ENCODE results near the gene DEFB112. TPM values are rescaled to one million over a fixed set of nuclear protein-coding genes. Genes with fewer than 3 reads are reported as not detected.
A peak's percentile ranks its signal among the peaks of the same experiment; 100 is the strongest.

DEFB112 gene
- total and polyA plus RNA-seq, 2 experiments from 2014 or later = not detected

- Mint-ChIP-seq H3K9me3 (no peaks in the 10 kb centered on the region), H3K27me3 (ENCODE audit: insufficient read depth, low read depth, poor library complexity) (no peaks in the 10 kb centered on the region), H3K27ac (no peak overlapping the region), H3K36me3 (ENCODE audit: low read depth) (no peaks in the 10 kb centered on the region), H3K4me3 (no peak overlapping the region), H3K4me1 (peaks cover 8% of the 10 kb centered on the region; the same call in 1 of the 3 replicates)
- H3K4me2 ChIP-seq = no peak overlapping the region
- no peak overlapping the region for H3K4me3 ChIP-seq
- no peaks in the 10 kb centered on the region for H3K9me2 ChIP-seq (ENCODE audit: insufficient read depth)
- no peaks in the 10 kb centered on the region for H3K27me3 ChIP-seq (ENCODE audit: insufficient read depth)
- no peaks in the 10 kb centered on the region for H3F3A ChIP-seq (replicated peaks; ENCODE audit: low read depth)
- H3K79me2 ChIP-seq (replicated peaks; ENCODE audit: insufficient read depth) = no peaks in the 10 kb centered on the region
- ATAC-seq (no peak), DNase-seq (ENCODE audit: low spot score) (no peak)
- H3K36me3 ChIP-seq (ENCODE audit: insufficient read depth) = no peaks in the 10 kb centered on the region
- H3K4me1 ChIP-seq (ENCODE audit: insufficient read depth) = peaks cover 5% of the 10 kb centered on the region; the same call in 1 of the 2 replicates
- no peak overlapping the region; the same call in 1 of the 2 replicates for H2AFZ ChIP-seq
- TF ChIP-seq CREB1 (CRISPR knock-in tag; IDR thresholded peaks at IDR 0.05; ENCODE audit: low read depth) = no peak
- H4K20me1 ChIP-seq (replicated peaks; ENCODE audit: insufficient read depth) = no peaks in the 10 kb centered on the region
- no peak overlapping the region for H3K27ac ChIP-seq (ENCODE audit: low read depth)
These were observed 41.9 kb downstream of the DEFB112 start for GRCh38 chr6:50007819-50008218.

- H3K9me2 ChIP-seq (ENCODE audit: insufficient read depth) = no peaks in the 10 kb centered on the region
- no peaks in the 10 kb centered on the region for H3K36me3 Mint-ChIP-seq (ENCODE audit: low read depth)
- no peaks in the 10 kb centered on the region for H3K36me3 ChIP-seq (ENCODE audit: insufficient read depth)
- H3K4me3 Mint-ChIP-seq = no peak overlapping the region
- no peaks in the 10 kb centered on the region for H3K9me3 Mint-ChIP-seq
- no peaks in the 10 kb centered on the region for H4K20me1 ChIP-seq (replicated peaks; ENCODE audit: insufficient read depth)
- no peak overlapping the region for H3K4me3 ChIP-seq
- no peaks in the 10 kb centered on the region for H3K79me2 ChIP-seq (replicated peaks; ENCODE audit: insufficient read depth)
- no peak overlapping the region for H3K27ac ChIP-seq (ENCODE audit: low read depth)
- H3K27ac Mint-ChIP-seq = no peak overlapping the region
- DNase-seq (ENCODE audit: low spot score) = no peak
- no peak for ATAC-seq
- no peak overlapping the region for H3K4me2 ChIP-seq
- H3K4me1 ChIP-seq (ENCODE audit: insufficient read depth) = peaks cover 5% of the 10 kb centered on the region; the same call in 1 of the 2 replicates
- no peaks in the 10 kb centered on the region for H3K27me3 Mint-ChIP-seq (ENCODE audit: insufficient read depth, low read depth, poor library complexity)
- no peak for TF ChIP-seq ETS1 (IDR thresholded peaks at IDR 0.05)
- no peak for TF ChIP-seq NANOG (IDR thresholded peaks at IDR 0.05; ENCODE audit: borderline replicate concordance)
- TF ChIP-seq ZNF114 (CRISPR knock-in tag; IDR thresholded peaks at IDR 0.05) = no peak
- no peak for TF ChIP-seq ZNF462 (CRISPR knock-in tag; IDR thresholded peaks at IDR 0.05)
- no peak for TF ChIP-seq STAT1 (IDR thresholded peaks at IDR 0.05; ENCODE audit: unreplicated experiment)
- no peak for TF ChIP-seq CTCF (conservative IDR thresholded peaks at IDR 0.05; ENCODE audit: low read depth in 2 of 2)
- TF ChIP-seq EZH2 (IDR thresholded peaks at IDR 0.05; ENCODE audit: low read depth, unreplicated experiment) = no peak
- TF ChIP-seq REST (IDR thresholded peaks at IDR 0.05; ENCODE audit: unreplicated experiment) = no peak
- no peak for TF ChIP-seq CREB1 (CRISPR knock-in tag; IDR thresholded peaks at IDR 0.05; ENCODE audit: low read depth)
- no peaks in the 10 kb centered on the region for H3F3A ChIP-seq (replicated peaks; ENCODE audit: low read depth)
- peak overlapping the region; percentile 64; the same call in 1 of the 2 replicates for H2AFZ ChIP-seq
- H3K27me3 ChIP-seq (ENCODE audit: insufficient read depth) = no peaks in the 10 kb centered on the region
- peaks cover 6% of the 10 kb centered on the region; the same call in 1 of the 3 replicates for H3K4me1 Mint-ChIP-seq
These were observed 46.6 kb downstream of the DEFB112 start for GRCh38 chr6:50003139-50003538.

All from GM23338 (cell line).